Psoas muscle (tissue), 8 donors: Measurements from ENCODE around the gene UBAP1. TPM values are rescaled to one million over a fixed set of nuclear protein-coding genes. Genes with fewer than 3 reads are reported as not detected.

Experiments
- ATAC-seq, 4 donors: fragments of 200-7000 bp; cut with Tn5 transposase; one replicate each; pipeline ENCODE4 v1.9.1; 2020; ENCODE audit warnings: moderate library complexity in 3 of 4, mild to moderate bottlenecking in 2 of 4
- DNase-seq, 2 donors: peaks; one replicate each; pipeline ENCODE4 v3.0.0-alpha.2; 2020
- H3K27ac ChIP-seq: fragments of 200-600 bp; one replicate; pipeline ENCODE4 v1.8.0; 2022
- H3K27me3 ChIP-seq, 3 donors: fragments of 200-600 bp in 1 of 3; one replicate each; pipeline versions ENCODE4 v1.6.1 to v1.8.0; 2013 to 2022; ENCODE audit warnings: low read length in 2 of 3, mild to moderate bottlenecking in 2 of 3, moderate library complexity in 1 of 3; ENCODE audit not compliant: insufficient read depth in 3 of 3
- H3K36me3 ChIP-seq, 2 donors: fragments of 200-600 bp in 1 of 2; one replicate each; pipeline versions ENCODE4 v1.6.1 to v1.8.0; 2013 to 2022; ENCODE audit warnings: low read depth in 1 of 2, mild to moderate bottlenecking in 1 of 2, moderate library complexity in 1 of 2; ENCODE audit not compliant: insufficient read depth in 1 of 2
- H3K4me1 ChIP-seq: fragments of 200-600 bp; one replicate; pipeline ENCODE4 v1.8.0; 2022
- H3K4me3 ChIP-seq: fragments of 200-600 bp; one replicate; pipeline ENCODE4 v1.8.0; 2022; ENCODE audit warnings: mild to moderate bottlenecking
- H3K9me3 ChIP-seq: fragments of 200-600 bp; one replicate; pipeline ENCODE4 v1.8.0; 2022
- CTCF ChIP-seq: fragments of 200-600 bp; IDR thresholded peaks from one replicate; pipeline ENCODE4 v1.8.0; 2022; ENCODE audit warnings: antibody characterized with exemption
- WGBS, 3 donors: extraction: QIAGEN DNeasy Blood & Tissue Kit; methylation state at CpG; one replicate each; pipeline versions ENCODE4 v1.1.6 to v1.1.7; 2013; 5-methylcytosine and 5-hydroxymethylcytosine counted together
- intact Hi-C, 2 donors: fragments of 100-400 bp; cut with DNase I; formaldehyde crosslinking; loops; one replicate each; pipeline versions ENCODE4 v1.11.0 to v1.14.2; 2022
- polyA plus RNA-seq, 3 donors: library from polyadenylated mRNA; stranded (reverse); fragments of 200-250 nt; gene quantifications; one replicate each; pipeline ENCODE4 v1.2.3, GENCODE V29; 2013
- total RNA-seq, 4 donors: library from RNA; stranded (reverse); fragmentation: NEBNext Ultra II Directional in 2 of 4; extraction: Animal tissue kit (Norgen Biotek cat#: 25700) in 2 of 4; gene quantifications; one replicate each; pipeline versions ENCODE4 v1.2.1 to v1.2.4, GENCODE V29; 2021 to 2023
- donor health status: healthy with polysubstance abuse.
- donor health status: DM: no; HTN: no; CAD: no; lungs with moderate emphysema.
- donor health status: Bipolar disorder and iron deficiency.
- donor health status: healthy.
- donor health status: DM: yes; HTN: yes; CAD: no.
- donor health status: DM: no; HTN: no; CAD: no.
- donor health status: DM: no; HTN: no; CAD: no.
- donor health status: DM: yes; HTN: yes; CAD: no.

UBAP1 gene
- total and polyA plus RNA-seq, 7 donors = 55.8 to 203 (median 89.6) TPM

GRCh38 chr9:34139477-34140146 is 39.2 kb upstream of the UBAP1 start:
- TF ChIP-seq CTCF = no peak
- 88 to 90% (median 90%) methylated on average over 5 of the region's 5 CpGs for WGBS, 3 donors
- H3K4me1 ChIP-seq = peaks cover under 1% of the 10 kb centered on the region
- H3K36me3 ChIP-seq = no peaks in the 10 kb centered on the region
- H3K4me3 ChIP-seq = no peak overlapping the region
- no peaks in the 10 kb centered on the region for H3K27me3 ChIP-seq
- intact Hi-C loops = no loop called here
- no peaks in the 10 kb centered on the region for H3K9me3 ChIP-seq
- H3K27ac ChIP-seq = no peak overlapping the region
- ATAC-seq = peak in 3 of 4 donors; percentile 44 to 68 (median 65)
- no peak for DNase-seq

- Histone ChIP-seq H3K4me3 (no peak overlapping the region), H3K9me3 (no peaks in the 10 kb centered on the region), H3K27ac (no peak overlapping the region), H3K36me3 (no peaks in the 10 kb centered on the region), H3K27me3 (no peaks in the 10 kb centered on the region), H3K4me1 (peaks cover 3% of the 10 kb centered on the region)
- no peak for ATAC-seq
- TF ChIP-seq CTCF = no peak
- 87 to 93% (median 88%) methylated on average over 2 of the region's 2 CpGs for WGBS, 3 donors
- no peak for DNase-seq
- intact Hi-C loops = no loop called here
These were observed 38.0 kb upstream of the UBAP1 start for GRCh38 chr9:34140853-34141252.

GRCh38 chr9:34143116-34143515 is 35.7 kb upstream of the UBAP1 start:
- peaks cover 3% of the 10 kb centered on the region for H3K4me1 ChIP-seq
- no peaks in the 10 kb centered on the region for H3K36me3 ChIP-seq
- H3K9me3 ChIP-seq = no peaks in the 10 kb centered on the region
- intact Hi-C loops = no loop called here
- no peaks in the 10 kb centered on the region for H3K27me3 ChIP-seq
- DNase-seq = no peak
- no peak for ATAC-seq
- H3K27ac ChIP-seq = no peak overlapping the region
- no peak overlapping the region for H3K4me3 ChIP-seq
- WGBS, 3 donors = 73 to 93% (median 83%) methylated on average over 2 of the region's 2 CpGs
- no peak for TF ChIP-seq CTCF

DNA sequence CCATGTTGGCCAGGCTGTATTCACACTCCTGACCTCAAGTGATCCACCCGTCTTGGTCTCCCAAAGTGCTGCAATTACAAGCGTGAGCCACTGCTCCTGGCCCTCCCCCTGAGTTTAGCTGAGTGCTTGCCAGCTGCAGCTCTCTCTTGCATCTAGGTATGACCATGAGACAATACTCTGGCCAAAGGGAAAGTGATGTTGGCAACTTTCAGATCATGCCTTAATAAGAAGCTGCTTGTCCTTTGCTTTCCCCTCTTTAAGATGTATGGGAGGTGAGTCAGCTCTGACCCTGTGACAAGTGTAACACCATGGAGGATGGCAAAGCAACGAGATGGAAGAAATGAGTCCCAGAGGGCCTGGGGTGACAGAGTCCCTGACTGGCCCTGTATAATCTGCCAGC is 33.7 kb upstream of the UBAP1 start:
- Histone ChIP-seq H3K27me3 (no peaks in the 10 kb centered on the region), H3K9me3 (no peaks in the 10 kb centered on the region), H3K4me3 (no peak overlapping the region), H3K27ac (peak overlapping the region; percentile 3), H3K4me1 (peaks cover 3% of the 10 kb centered on the region), H3K36me3 (no peaks in the 10 kb centered on the region)
- ATAC-seq (peak in 3 of 4 donors; percentile 87 to 97 (median 96)), DNase-seq (peak in 1 of 2 donors; percentile 84)
- TF ChIP-seq CTCF = no peak
- WGBS, 3 donors = 20 to 41% (median 20%) methylated on average over 3 of the region's 3 CpGs
- intact Hi-C loops = no loop called here

- no peak for TF ChIP-seq CTCF
- intact Hi-C loops = no loop called here
- Histone ChIP-seq H3K27me3 (no peaks in the 10 kb centered on the region), H3K36me3 (no peaks in the 10 kb centered on the region), H3K9me3 (no peaks in the 10 kb centered on the region), H3K4me3 (no peak overlapping the region), H3K27ac (no peak overlapping the region), H3K4me1 (peaks cover 8% of the 10 kb centered on the region)
- no peak for DNase-seq
- WGBS, 3 donors = 88 to 91% (median 89%) methylated on average over 4 of the region's 4 CpGs
- ATAC-seq = no peak
These were observed 27.4 kb upstream of the UBAP1 start for GRCh38 chr9:34151398-34151797.
